ENCODE measurements around the gene TMEM69. TPM values are rescaled to one million over a fixed set of nuclear protein-coding genes. Genes with fewer than 3 reads are reported as not detected.

TMEM69 gene
- total and polyA plus RNA-seq, 2 experiments from 2014 or later, result 59.7 to 62.4 TPM

DNA sequence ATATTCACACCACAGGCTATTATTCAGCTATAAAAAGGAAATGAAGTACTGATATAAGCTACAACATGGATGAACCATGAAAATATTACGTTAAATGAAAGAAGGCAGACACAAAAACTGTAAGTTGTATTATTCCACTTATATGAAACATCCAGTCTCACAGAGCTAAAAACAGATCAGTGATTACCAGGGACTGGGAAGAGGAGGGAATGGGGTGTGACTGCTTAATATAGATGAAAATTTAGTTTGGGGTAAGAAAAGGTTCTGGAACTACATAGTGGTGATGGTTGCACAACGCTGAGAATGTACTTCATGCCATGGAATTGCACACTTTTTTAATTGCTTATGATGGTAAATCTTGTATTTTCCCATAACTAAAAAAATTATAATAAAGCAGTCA is 21.1 kb upstream of the TMEM69 start:
- Mint-ChIP-seq H3K9me3 (peaks cover 2% of the 10 kb centered on the region; the same call in 1 of the 3 replicates), H3K4me1 (peaks cover 8% of the 10 kb centered on the region; the same call in 2 of the 3 replicates), H3K27me3 (ENCODE audit: insufficient read depth, low read depth, poor library complexity) (no peaks in the 10 kb centered on the region), H3K27ac (no peak overlapping the region), H3K4me3 (no peak overlapping the region), H3K36me3 (ENCODE audit: low read depth) (peaks cover 12% of the 10 kb centered on the region; the same call in 2 of the 3 replicates)
- TF ChIP-seq, protein P1, sequence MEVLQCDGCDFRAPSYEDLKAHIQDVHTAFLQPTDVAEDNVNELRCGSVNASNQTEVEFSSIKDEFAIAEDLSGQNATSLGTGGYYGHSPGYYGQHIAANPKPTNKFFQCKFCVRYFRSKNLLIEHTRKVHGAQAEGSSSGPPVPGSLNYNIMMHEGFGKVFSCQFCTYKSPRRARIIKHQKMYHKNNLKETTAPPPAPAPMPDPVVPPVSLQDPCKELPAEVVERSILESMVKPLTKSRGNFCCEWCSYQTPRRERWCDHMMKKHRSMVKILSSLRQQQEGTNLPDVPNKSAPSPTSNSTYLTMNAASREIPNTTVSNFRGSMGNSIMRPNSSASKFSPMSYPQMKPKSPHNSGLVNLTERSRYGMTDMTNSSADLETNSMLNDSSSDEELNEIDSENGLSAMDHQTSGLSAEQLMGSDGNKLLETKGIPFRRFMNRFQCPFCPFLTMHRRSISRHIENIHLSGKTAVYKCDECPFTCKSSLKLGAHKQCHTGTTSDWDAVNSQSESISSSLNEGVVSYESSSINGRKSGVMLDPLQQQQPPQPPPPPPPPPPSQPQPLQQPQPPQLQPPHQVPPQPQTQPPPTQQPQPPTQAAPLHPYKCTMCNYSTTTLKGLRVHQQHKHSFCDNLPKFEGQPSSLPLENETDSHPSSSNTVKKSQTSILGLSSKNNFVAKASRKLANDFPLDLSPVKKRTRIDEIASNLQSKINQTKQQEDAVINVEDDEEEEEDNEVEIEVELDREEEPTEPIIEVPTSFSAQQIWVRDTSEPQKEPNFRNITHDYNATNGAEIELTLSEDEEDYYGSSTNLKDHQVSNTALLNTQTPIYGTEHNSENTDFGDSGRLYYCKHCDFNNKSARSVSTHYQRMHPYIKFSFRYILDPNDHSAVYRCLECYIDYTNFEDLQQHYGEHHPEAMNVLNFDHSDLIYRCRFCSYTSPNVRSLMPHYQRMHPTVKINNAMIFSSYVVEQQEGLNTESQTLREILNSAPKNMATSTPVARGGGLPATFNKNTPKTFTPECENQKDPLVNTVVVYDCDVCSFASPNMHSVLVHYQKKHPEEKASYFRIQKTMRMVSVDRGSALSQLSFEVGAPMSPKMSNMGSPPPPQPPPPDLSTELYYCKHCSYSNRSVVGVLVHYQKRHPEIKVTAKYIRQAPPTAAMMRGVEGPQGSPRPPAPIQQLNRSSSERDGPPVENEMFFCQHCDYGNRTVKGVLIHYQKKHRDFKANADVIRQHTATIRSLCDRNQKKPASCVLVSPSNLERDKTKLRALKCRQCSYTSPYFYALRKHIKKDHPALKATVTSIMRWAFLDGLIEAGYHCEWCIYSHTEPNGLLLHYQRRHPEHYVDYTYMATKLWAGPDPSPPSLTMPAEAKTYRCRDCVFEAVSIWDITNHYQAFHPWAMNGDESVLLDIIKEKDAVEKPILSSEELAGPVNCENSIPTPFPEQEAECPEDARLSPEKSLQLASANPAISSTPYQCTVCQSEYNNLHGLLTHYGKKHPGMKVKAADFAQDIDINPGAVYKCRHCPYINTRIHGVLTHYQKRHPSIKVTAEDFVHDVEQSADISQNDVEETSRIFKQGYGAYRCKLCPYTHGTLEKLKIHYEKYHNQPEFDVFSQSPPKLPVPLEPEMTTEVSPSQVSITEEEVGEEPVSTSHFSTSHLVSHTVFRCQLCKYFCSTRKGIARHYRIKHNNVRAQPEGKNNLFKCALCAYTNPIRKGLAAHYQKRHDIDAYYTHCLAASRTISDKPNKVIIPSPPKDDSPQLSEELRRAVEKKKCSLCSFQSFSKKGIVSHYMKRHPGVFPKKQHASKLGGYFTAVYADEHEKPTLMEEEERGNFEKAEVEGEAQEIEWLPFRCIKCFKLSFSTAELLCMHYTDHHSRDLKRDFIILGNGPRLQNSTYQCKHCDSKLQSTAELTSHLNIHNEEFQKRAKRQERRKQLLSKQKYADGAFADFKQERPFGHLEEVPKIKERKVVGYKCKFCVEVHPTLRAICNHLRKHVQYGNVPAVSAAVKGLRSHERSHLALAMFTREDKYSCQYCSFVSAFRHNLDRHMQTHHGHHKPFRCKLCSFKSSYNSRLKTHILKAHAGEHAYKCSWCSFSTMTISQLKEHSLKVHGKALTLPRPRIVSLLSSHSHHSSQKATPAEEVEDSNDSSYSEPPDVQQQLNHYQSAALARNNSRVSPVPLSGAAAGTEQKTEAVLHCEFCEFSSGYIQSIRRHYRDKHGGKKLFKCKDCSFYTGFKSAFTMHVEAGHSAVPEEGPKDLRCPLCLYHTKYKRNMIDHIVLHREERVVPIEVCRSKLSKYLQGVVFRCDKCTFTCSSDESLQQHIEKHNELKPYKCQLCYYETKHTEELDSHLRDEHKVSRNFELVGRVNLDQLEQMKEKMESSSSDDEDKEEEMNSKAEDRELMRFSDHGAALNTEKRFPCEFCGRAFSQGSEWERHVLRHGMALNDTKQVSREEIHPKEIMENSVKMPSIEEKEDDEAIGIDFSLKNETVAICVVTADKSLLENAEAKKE (CRISPR knock-in tag; IDR thresholded peaks at IDR 0.05), result no peak
- TF ChIP-seq JUNB (IDR thresholded peaks at IDR 0.05; ENCODE audit: unreplicated experiment) (no peak), ZNF114 (CRISPR knock-in tag; IDR thresholded peaks at IDR 0.05) (no peak)
- Histone ChIP-seq H3K4me3 (no peak overlapping the region), H3K27me3 (ENCODE audit: insufficient read depth) (no peaks in the 10 kb centered on the region), H3K79me2 (replicated peaks; ENCODE audit: insufficient read depth) (peaks cover 100% of the 10 kb centered on the region), H3K9me2 (ENCODE audit: insufficient read depth) (no peaks in the 10 kb centered on the region), H3F3A (replicated peaks; ENCODE audit: low read depth) (0 out of 2 replicates have a peak, but pooled peaks cover 5% of the 10 kb centered on the region), H3K4me2 (no peak overlapping the region), H4K20me1 (replicated peaks; ENCODE audit: insufficient read depth) (peaks cover 82% of the 10 kb centered on the region), H3K27ac (ENCODE audit: low read depth) (no peak overlapping the region), H2AFZ (no peak overlapping the region), H3K4me1 (ENCODE audit: insufficient read depth) (no peaks in the 10 kb centered on the region), H3K36me3 (ENCODE audit: insufficient read depth) (no peaks in the 10 kb centered on the region)
- DNase-seq (ENCODE audit: low spot score) (no peak), ATAC-seq (no peak)

DNA sequence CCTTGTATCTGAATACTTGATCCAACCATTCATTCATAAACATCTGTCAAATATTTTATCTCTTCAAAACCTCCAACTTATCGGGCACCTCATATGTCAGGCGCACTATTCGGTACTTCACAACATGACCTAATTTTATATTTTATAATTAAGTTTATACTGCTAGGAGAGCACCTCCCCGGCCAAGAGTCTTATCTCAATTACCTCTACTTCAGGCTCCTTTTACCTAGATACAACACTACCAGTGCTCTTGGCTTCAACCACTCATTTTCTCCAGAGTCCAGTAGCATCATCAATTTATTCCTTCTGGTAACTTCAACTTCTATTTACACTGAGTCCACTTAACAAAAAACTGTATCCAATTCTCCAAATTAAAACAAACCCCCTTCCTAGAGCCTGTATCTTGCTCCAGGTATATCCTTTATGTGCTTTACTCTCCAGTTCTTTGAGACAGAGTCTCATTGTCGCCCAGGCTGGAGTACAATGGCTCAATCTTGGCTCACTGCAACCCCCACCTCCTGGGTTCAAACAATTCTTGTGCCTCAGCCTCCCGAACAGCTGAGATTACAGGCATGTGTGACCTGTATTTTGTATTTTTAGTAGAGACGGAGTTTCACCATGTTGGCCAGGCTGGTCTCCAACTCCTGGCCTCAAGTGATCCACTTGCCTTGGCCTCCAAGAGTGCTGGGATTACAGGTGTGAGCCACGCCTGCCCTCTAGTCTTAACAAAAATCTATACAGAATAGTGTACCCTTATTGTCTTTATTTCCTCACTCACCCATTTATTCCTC is 20.5 kb upstream of the TMEM69 start:
- TF ChIP-seq CREB1 (CRISPR knock-in tag; IDR thresholded peaks at IDR 0.05; ENCODE audit: low read depth), result no peak
- Histone ChIP-seq H3K27me3 (ENCODE audit: insufficient read depth) (no peaks in the 10 kb centered on the region), H3K4me2 (no peak overlapping the region), H3K27ac (ENCODE audit: low read depth) (no peak overlapping the region), H3F3A (replicated peaks; ENCODE audit: low read depth) (no peaks in the 10 kb centered on the region), H3K9me2 (ENCODE audit: insufficient read depth) (no peaks in the 10 kb centered on the region), H2AFZ (no peak overlapping the region), H4K20me1 (replicated peaks; ENCODE audit: insufficient read depth) (peaks cover 79% of the 10 kb centered on the region), H3K4me1 (ENCODE audit: insufficient read depth) (no peaks in the 10 kb centered on the region), H3K36me3 (ENCODE audit: insufficient read depth) (no peaks in the 10 kb centered on the region), H3K79me2 (replicated peaks; ENCODE audit: insufficient read depth) (peaks cover 100% of the 10 kb centered on the region), H3K4me3 (no peak overlapping the region)
- Mint-ChIP-seq H3K4me3 (no peak overlapping the region), H3K9me3 (peaks cover 2% of the 10 kb centered on the region; the same call in 1 of the 3 replicates), H3K27me3 (ENCODE audit: insufficient read depth, low read depth, poor library complexity) (no peaks in the 10 kb centered on the region), H3K36me3 (ENCODE audit: low read depth) (peaks cover 12% of the 10 kb centered on the region; the same call in 2 of the 3 replicates), H3K4me1 (peaks cover 8% of the 10 kb centered on the region; the same call in 2 of the 3 replicates), H3K27ac (no peak overlapping the region)
- DNase-seq (ENCODE audit: low spot score) (no peak), ATAC-seq (no peak)
